Parathyroid adenoma (tissue), 2 donors: Measurements from ENCODE around the gene CAMSAP1.

Experiments used
- H2AFZ ChIP-seq: fragments of 300-600 bp; sonication (generic); one replicate; pipeline ENCODE4 v1.7.0; 2017; ENCODE audit warnings: antibody characterized with exemption, mild to moderate bottlenecking
- H3K27ac ChIP-seq: fragments of 300-600 bp; sonication (generic); one replicate; pipeline ENCODE4 v1.7.0; 2017
- H3K27me3 ChIP-seq: fragments of 300-600 bp; sonication (generic); one replicate; pipeline ENCODE4 v1.7.0; 2017; ENCODE audit warnings: low read length; ENCODE audit not compliant: control insufficient read depth, insufficient read depth
- H3K36me3 ChIP-seq: fragments of 300-600 bp; sonication (generic); one replicate; pipeline ENCODE4 v1.7.0; 2017; ENCODE audit warnings: low read length; ENCODE audit not compliant: control insufficient read depth, insufficient read depth
- H3K4me1 ChIP-seq: fragments of 300-600 bp; sonication (generic); one replicate; pipeline ENCODE4 v1.7.0; 2017; ENCODE audit warnings: control low read depth
- H3K4me2 ChIP-seq: fragments of 300-600 bp; sonication (generic); one replicate; pipeline ENCODE4 v1.7.0; 2017; ENCODE audit warnings: low read length
- H3K4me3 ChIP-seq: fragments of 300-600 bp; sonication (generic); one replicate; pipeline ENCODE4 v1.7.0; 2017; ENCODE audit warnings: low read depth, low read length
- H3K79me2 ChIP-seq: fragments of 300-600 bp; sonication (generic); one replicate; pipeline ENCODE4 v1.7.0; 2017; ENCODE audit warnings: control low read depth
- H3K9ac ChIP-seq: fragments of 300-600 bp; sonication (generic); one replicate; pipeline ENCODE4 v1.7.0; 2017; ENCODE audit warnings: mild to moderate bottlenecking
- H3K9me3 ChIP-seq: fragments of 300-600 bp; sonication (generic); one replicate; pipeline ENCODE4 v1.7.0; 2017; ENCODE audit warnings: low read length; ENCODE audit not compliant: control insufficient read depth
- CTCF ChIP-seq: fragments of 300-600 bp; sonication (generic); IDR thresholded peaks from one replicate; pipeline ENCODE4 v1.7.0; 2017; ENCODE audit warnings: antibody characterized with exemption, mild to moderate bottlenecking
- donor health status: primary hyperparathyroidism.

The CAMSAP1 gene

DNA sequence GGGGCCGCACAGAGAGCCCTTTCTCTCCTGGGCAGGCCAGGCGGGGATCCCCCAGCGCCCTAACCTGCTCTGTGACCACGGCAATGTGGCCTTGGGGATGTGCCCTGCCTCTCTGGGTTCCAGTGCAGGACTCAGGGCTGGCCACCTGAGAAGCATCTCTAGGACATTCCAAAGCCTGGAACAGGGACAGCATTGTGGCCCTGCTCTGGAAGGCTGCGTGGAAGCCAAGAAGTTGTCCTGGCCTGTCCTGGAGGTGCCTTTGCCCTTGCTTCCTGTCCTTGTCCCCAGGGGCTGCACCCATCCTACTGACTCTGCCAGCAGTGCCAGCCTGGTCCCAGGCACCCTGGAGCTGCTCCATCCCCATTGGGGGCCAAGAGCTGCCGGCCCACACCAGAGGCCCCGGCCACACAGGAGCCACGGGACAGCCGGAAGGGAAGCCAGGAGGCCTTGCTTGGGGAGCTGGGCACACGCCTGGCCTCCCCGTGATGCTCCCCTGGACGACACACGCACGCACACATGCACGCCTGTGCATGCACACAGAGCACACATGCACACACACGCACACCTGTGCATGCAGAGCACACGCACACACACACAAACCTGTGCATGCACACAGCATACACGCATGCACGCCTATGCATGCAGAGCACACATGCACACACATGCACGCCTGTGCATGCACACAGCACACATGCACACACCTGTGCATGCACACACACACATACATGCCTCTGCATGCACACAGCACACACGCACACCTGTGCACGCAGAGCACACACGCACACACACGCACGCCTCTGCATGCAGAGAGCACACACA lies 20.1 kb upstream of the CAMSAP1 start:
- Histone ChIP-seq H3K4me3 (no peak overlapping the region), H3K9me3 (no peaks in the 10 kb centered on the region), H2AFZ (no peak overlapping the region), H3K4me2 (no peak overlapping the region), H3K27me3 (no peaks in the 10 kb centered on the region), H3K4me1 (no peaks in the 10 kb centered on the region), H3K36me3 (no peaks in the 10 kb centered on the region), H3K9ac (no peak overlapping the region), H3K79me2 (no peaks in the 10 kb centered on the region), H3K27ac (no peak overlapping the region)
- no peak for TF ChIP-seq CTCF

- Histone ChIP-seq H3K9ac (no peak overlapping the region), H2AFZ (no peak overlapping the region), H3K4me2 (no peak overlapping the region), H3K4me1 (no peaks in the 10 kb centered on the region), H3K9me3 (no peaks in the 10 kb centered on the region), H3K27me3 (no peaks in the 10 kb centered on the region), H3K4me3 (no peak overlapping the region), H3K79me2 (no peaks in the 10 kb centered on the region), H3K36me3 (no peaks in the 10 kb centered on the region), H3K27ac (no peak overlapping the region)
- no peak for TF ChIP-seq CTCF
Observed at GRCh38 chr9:135926402-135927194, 19.3 kb upstream of the CAMSAP1 start.

DNA sequence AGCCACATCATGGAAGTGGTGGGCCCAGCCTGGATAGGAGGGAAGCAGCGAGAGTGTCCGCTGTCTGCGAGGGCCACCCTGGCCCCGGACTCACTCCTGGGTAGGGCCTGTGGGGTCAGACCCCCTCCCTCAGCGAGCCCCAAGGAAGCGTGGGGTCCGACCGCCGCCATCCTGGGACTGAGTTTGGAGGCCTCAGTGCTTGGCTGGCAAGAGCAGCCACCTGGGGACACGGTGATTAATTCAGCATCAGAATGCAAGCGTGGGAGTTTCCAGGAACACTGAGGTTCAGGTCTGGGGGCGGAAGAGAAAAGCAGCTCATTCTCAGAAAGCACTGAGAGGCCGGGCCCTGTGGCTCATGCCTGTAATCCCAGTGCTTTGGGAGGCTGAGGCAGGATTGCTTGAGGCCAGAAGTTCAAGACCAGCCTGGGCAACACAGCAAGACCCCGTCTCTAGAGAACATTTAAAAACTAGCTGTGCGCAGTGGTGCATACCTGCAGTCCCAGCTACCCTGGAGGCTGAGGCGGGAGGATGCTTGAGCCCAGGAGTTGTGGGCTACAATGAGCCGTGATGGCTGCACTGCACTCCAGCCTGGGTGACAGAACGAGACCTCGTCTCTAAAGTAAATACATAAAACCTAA lies 18.3 kb upstream of the CAMSAP1 start:
- no peaks in the 10 kb centered on the region for H3K79me2 ChIP-seq
- TF ChIP-seq CTCF = no peak
- no peaks in the 10 kb centered on the region for H3K36me3 ChIP-seq
- H3K4me1 ChIP-seq = no peaks in the 10 kb centered on the region
- H3K27me3 ChIP-seq = no peaks in the 10 kb centered on the region
- H3K4me3 ChIP-seq = no peak overlapping the region
- no peak overlapping the region for H3K9ac ChIP-seq
- H3K27ac ChIP-seq = no peak overlapping the region
- H2AFZ ChIP-seq = no peak overlapping the region
- no peak overlapping the region for H3K4me2 ChIP-seq
- no peaks in the 10 kb centered on the region for H3K9me3 ChIP-seq

DNA sequence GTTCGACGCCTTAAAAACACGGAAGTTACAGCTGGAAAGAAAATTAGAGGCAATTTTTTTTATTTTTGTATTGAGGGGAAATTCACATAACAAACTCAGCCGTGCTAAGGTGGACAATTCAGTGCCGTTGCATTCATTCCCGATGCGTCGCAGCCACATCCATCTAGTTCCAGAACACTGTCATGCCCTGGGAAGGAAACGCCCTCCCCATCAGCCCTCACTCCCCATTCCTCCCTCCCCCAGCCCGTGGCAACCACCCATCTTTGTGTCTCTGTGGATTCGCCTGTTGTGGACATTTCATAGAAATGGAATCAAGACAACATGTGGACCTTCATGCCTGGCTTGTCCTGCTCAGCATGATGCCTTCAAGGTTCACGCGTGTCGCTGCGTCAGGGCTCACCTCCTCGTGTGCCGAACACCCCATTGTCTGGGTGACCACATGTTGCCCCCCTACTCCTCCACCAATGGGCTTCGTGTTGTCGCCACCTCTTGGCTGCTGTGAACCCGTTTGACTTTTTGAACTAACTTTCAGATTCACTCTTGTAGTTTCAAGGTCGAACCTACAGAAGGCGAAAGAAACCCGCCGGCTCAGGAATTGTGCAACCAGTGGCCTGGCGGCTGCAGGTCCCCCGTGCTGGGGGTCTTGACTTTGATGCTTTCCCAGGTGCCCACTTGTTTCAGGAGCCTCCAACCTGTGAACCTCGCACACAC lies 17.4 kb upstream of the CAMSAP1 start:
- H3K27ac ChIP-seq = no peak overlapping the region
- no peaks in the 10 kb centered on the region for H3K79me2 ChIP-seq
- TF ChIP-seq CTCF = no peak
- no peak overlapping the region for H3K4me3 ChIP-seq
- no peak overlapping the region for H2AFZ ChIP-seq
- H3K9me3 ChIP-seq = no peaks in the 10 kb centered on the region
- H3K4me2 ChIP-seq = no peak overlapping the region
- H3K27me3 ChIP-seq = no peaks in the 10 kb centered on the region
- no peak overlapping the region for H3K9ac ChIP-seq
- H3K4me1 ChIP-seq = no peaks in the 10 kb centered on the region
- H3K36me3 ChIP-seq = no peaks in the 10 kb centered on the region
